GM21381 (cell line): Measurements from ENCODE around the gene HCRTR2.
"Not testable (repeated sequence)": the region's sequence is repeated elsewhere in the genome, so short reads cannot be mapped to it uniquely, and the experiment has no call there.

Experiments
- ATAC-seq: cut with Tn5 transposase; IDR thresholded peaks from one replicate; pipeline ENCODE4 v1.9.1; 2021; ENCODE audit warnings: mild to moderate bottlenecking, moderate library complexity; ENCODE audit not compliant: unreplicated experiment

Gene HCRTR2

DNA sequence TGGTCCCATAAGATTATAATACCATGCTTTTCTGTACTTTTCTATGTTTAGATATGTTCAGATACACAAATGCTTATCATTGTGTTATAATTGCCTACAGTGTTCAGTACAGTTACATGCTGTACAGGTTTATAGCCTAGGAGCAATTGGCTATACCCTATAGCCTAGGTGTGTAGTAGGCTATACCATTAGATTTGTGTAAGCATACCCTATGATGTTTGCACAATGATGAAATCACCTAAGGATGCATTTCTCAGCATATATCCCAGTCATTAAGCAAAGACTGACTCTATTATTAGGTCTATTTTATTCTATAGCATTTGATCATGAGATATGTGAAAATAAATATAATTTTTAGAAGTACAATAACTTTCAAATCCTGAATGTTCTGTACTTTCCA lies 36.6 kb downstream of the HCRTR2 start:
- no peak for ATAC-seq

DNA sequence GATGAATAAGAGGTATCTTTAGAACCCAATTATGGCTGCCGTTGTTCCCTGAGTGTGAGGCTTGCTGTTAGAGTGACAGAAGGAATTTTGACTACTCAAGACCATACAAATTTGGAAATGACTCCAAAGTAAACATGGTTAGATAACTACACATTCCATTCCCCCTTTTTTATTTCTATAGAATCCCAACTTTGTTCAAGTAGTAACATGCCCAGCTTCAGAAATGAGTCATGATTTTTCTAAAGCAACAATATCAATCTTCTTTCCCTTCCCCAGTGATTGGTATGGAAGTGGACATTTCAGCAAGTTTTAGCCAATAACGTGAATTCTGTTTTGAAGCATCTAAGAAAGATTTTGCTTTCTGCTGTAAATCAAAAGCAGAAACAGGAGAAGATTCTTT lies 37.8 kb downstream of the HCRTR2 start:
- no peak for ATAC-seq

DNA sequence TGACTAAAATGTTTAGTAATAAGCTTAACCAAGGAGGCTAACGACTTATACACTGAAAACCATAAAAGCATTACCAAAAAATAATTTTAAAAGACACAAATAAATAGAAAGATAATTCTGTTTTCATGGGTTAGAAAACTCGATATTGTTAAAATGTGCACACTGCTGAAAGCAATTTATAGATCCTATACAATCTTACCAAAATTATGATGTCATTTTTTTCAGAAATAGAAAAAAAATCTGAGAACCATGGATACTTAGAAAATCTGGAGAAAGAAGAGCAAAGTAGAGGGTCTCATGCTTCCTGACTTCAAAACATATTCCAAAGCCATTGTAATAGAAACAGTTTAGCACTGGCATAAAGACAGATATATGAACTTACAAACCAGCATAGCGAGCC lies 46.6 kb downstream of the HCRTR2 start:
- no peak for ATAC-seq

DNA sequence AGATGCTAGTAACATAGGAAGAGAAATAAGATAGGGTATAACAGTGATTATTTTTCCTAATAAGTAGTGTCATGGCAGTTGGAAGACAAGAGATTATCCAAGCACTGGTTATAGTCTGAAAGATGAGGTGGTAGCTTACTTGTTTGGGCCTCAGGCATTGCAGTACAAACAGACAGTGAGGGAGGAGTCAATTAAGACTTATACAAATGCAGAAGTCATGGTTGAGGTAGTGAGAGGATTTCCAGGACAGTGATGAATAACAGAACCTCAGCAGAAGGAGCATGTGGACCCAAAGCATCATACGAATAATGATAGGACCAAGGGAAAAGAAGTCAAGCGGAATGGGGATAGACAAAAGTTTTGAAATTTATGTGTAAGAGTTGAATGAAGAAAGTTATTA lies 53.5 kb downstream of the HCRTR2 start:
- ATAC-seq = no peak

DNA sequence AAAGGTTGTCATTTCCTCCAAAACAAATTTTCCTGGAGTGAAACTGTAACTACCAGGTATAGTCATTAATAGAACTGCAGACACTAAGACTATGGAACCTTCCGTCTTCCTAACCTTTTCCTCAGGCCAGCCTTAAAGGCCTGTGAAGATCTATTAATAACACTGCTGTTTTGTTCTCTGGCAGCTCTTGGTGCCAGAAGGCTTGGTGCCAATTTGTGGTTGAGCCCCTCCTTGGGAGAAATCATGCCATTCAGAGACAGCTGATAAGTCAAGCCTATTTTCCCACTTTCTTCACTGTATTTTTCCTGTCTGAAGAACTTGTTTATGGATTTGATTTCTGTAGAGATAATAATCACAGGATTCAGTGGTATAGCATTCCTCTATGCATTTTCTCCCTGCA lies 64.8 kb downstream of the HCRTR2 start:
- no peak for ATAC-seq

DNA sequence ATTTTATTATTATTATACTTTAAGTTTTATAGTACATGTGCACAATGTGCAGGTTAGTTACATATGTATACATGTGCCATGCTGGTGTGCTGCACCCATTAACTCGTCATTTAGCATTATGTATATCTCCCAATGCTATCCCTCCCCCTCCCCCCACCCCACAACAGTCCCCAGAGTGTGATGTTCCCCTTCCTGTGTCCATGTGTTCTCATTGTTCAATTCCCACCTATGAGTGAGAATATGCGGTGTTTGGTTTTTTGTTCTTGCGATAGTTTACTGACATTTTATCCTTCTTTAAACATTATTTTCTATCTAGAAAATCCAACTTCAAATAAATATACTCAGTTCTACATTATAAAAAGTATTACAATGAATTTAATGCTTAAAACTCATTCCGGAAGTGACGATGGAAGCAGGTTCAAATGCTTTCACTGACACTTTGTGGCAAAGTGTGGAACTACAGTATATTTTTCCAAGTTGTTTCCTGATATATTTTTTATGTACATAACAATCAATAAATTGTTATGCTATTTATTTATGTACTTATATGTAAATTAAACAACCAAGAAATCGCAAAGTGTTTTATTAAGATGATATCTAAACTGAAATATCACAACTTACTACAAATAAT lies 66.8 kb downstream of the HCRTR2 start:
- not testable (repeated sequence) for ATAC-seq

DNA sequence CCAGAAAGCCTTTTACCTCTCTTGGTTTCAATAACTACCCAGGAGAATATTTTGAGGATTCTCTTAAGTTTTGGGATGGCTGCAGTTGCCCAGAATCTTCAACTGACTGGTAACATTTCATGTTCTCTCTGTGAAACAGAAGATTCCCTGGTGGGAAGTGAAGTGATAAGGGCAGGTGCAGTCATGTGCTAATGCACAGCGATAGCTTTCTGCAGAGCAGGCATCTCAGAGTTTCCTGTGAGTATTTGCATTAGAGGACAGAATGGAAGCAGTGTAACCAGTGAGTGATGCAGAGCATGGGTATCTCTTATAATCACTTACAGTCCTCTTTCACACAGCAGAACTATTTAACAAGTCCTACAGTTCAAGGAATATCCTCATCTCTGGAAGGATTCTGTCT lies 76.1 kb downstream of the HCRTR2 start:
- ATAC-seq = no peak

DNA sequence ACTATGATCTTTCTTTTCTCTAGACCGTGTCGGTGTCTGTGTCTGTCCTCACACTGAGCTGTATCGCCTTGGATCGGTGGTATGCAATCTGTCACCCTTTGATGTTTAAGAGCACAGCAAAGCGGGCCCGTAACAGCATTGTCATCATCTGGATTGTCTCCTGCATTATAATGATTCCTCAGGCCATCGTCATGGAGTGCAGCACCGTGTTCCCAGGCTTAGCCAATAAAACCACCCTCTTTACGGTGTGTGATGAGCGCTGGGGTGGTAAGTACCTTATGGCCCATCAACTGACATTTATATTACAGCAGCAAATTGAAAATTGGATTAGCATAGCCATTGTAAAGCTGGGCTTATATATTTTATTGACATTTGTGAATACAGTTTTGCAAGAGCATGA lies 80.8 kb downstream of the HCRTR2 start:
- ATAC-seq = no peak

DNA sequence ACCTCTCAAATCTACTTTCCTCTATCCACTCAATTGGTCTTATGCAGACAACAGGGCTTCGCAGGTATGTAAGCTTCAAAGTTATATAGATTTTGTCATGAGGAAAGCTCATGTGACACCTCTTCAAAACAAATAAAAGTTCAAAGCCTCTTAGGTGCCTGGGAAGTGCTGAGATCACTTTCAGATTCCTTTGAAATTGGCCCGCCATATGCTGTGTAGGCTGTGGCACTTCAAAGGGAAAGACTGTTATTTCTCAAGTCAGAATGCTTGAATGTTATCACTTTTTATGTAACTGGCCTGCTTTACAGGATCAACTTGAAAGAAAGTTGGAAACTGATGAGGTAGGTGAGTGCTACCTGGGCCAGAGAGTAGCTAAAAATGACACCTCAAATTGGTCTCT lies 85.9 kb downstream of the HCRTR2 start:
- ATAC-seq = no peak

DNA sequence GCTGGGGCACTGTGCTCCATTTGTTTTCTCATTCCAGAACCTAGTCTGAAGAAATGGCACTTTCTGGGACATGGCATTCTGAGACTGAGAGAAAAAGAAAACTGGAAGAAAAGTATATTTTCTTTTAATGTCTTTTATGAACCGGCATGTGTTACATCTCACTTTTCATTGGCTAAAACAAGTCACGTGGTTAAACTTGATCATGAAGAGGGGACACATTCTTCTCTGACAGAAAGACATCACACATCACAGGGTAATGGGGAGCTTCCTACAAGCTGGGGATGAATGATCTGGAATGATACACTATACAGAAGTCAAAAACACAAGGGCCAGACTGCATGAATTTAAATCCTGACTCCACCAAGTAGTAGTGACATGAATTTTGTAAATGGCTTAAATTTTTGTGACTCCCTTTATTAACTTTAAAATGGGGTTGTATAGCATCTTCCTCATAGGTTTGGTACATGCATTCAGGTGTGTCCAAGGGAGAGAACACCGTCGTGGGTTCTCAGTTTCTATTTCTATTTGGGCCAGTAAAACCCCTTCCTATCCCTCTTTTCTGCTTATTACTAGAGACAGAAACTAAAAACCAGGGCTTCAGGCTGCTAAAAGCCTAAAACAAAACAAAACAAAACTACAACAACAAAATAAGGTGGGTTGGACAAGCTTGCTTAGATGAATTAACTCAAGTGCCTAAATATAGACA lies 91.2 kb downstream of the HCRTR2 start:
- no peak for ATAC-seq

DNA sequence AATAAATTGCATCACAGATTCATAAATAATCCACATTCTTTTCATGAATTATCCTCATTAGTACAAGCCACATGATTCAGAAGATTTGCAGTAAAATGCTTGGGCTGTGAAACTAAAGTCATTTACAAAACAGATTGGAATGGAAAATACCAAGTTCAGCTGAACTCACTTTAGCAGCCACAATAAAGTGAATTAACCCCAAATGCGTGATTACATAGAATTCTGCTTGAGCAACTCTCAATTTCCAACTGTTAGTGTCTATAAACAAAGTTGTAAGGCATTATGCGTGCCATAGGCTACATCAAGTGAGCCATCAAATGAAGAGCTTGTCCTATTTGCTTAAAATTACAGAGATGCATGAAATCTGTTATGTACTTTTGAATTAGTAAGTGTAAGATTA lies 92.6 kb downstream of the HCRTR2 start:
- no peak for ATAC-seq

DNA sequence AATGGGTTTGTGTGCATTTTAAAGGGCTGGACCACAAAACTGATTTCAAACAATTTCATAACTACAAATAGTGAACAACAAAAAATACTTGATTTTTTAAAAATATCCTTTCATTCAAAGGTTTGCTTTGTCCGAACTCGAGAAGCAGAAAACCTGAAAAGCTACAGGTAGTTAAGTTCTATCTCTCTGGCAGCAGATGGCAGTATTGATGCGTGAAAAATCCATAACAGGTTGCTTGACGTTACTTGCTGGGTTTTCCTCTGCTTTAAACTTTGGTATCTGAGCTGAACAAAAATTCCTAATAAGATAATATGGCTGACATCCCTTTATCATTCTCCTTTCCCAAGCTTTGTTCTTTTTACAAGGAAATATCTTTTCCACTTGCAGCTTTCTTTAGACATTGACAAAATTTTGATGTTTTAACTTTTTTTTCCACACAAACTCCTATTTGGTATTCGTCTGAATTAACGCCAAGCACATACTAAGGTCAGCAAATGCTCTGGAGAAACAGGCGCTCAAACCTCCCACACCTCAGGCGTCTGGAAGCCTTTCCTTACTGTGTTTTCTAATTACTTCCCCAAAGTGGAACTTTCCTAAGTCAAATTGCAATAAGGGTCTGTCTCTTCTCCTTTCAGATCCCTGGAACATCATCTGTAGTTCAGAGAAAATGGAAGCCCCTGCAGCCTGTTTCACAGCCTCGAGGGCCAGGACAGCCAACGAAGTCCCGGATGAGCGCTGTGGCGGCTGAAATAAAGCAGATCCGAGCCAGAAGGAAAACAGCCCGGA lies 102.6 kb downstream of the HCRTR2 start:
- ATAC-seq = no peak

DNA sequence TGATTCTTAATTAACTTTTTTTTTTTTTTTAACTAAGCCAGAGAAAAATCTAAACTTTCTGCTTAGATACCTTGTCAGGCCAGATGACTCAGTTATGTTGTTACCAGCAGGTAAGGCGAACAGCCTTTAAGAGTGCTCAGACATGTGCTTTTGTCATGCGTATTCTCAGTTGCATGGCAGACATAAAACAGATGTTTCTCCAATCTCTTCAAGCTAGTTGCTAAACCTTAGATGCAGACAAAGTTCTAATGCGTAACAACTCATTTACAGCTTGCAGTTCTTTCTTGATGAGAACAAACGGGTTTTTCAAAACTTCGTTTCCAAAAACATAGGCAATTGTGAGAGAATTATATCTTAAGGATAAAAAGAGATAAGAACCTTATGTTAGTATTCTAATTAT lies 103.3 kb downstream of the HCRTR2 start:
- no peak for ATAC-seq

DNA sequence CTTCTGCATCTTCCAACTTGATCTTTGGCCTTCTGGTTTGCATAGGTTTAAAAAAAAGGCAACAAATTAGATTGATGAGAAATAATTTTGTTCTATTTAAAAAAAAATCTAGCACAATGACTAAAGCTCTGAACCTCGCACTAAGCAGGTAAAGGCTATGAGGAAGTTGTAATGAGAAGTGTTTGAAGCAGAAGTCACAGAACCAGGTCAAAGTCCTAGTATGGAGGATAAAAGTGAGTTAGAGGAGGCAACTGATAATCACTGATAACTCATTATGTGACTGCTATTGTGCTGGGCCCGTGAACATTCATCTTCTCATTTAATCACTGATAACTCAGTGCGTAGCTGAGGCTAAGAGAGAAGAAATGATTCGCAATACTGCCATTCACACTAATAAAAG lies 106.9 kb downstream of the HCRTR2 start:
- no peak for ATAC-seq

DNA sequence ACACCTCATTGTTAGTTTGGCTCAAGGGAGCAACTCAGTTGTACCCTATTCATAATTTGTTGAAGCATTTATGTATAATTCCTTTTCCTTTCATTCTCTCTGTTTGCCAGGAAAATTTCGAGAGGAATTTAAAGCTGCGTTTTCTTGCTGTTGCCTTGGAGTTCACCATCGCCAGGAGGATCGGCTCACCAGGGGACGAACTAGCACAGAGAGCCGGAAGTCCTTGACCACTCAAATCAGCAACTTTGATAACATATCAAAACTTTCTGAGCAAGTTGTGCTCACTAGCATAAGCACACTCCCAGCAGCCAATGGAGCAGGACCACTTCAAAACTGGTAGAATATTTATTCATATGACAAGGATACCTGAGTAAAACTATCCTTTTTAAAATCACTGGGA lies 107.8 kb downstream of the HCRTR2 start:
- ATAC-seq = no peak

DNA sequence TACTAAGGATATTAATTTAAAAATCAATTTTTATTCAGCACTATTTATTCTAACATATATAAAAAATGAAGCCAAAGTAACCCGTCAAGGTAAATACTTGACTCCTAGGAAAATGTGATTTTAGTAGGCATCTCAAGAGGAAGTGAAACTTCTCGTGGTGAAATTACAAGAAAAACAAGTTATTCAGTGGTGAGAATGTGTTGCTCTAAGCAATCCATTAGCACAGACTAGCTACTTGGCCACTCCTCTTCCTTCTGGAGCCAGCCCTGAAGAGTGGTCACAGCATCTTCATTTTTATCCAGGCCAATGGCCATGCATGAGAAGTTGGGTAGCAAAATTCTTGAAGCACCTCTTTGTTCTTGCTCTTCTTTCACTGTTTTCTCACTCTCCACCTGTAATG lies 112.5 kb downstream of the HCRTR2 start:
- ATAC-seq = no peak

DNA sequence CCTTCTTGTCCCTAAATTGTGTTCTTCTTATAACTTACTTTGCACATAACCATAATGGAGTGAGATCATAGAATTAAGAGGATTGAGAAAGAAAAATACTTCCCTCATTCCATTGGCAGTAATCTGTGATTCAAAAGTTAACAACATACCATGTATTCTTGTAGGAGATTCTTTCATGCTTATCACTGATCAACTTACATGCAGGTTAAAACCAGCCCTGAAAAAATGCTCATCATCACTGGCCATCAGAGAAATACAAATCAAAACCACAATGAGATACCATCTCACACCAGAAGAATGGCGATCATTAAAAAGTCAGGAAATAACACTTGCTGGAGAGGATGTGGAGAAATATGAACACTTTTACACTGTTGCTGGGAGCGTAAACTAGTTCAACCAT lies 116.4 kb downstream of the HCRTR2 start:
- no peak for ATAC-seq

DNA sequence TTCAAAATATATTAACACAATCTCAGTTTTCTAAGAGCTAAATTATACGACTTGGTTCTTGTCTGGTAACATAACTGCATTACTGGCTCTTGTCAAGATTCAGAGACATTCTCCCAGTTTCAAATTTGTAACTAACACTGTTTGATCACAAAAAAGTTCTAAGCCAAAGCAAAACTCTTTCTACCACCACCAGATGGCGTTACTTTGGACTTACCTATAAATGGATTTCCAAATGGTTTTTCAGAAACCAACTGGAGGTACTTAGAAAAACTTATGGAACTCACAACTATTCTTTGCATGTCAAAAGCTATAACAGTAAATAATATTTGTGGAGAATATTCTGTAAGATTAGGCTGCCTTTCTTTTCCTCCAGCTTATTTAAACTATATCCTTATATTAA lies 118.8 kb downstream of the HCRTR2 start:
- no peak for ATAC-seq

DNA sequence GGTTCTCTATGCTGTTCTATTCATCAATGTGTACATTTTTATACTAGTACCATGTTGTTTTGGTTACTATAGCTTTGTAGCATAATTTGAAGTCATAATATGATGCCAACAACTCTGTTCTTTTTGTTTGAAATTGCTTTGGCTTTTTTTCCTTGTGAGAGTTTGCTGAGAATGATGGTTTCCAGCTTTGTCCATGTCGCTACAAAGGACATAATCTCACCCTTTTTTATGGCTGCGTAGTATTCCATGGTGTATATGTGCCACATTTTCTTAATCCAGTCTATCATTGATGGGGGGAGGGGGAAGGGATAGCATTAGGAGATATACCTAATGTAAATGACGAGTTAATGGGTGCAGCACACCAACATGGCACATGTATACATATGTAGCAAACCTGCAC lies 122.9 kb downstream of the HCRTR2 start:
- ATAC-seq = not testable (repeated sequence)

DNA sequence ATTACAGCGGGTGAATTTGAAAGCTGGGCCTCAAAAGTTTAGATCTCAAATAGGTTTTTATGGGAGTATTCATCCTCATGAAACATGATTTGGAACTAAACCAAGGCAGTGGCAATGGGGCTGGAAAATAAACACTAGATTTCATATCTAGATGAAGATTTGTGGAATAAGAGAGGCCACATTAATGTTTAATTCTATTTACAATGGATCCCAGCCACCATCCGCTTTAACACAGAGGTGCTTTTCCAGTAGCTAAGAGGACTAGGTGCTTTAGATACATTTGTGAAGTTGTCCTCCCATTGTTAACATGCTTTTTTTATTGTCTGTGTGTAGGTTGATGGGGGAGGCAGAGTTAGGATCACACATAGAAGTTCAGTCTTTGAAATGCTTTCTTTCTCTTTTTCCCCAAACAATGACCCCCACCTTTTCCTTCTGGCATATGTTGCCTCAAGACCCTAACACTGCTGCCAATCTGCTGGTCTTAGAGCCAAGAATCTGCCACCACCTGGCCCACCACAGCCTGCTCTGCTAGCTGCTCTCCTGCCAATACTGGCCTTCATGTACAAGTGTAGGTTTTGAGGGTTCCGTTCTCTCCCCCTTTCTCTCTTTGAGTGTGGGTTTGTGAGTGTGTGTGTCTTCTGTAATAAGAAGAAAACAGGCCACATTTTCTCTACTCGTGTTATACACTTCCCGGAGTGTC lies 125.1 kb downstream of the HCRTR2 start:
- no peak for ATAC-seq

DNA sequence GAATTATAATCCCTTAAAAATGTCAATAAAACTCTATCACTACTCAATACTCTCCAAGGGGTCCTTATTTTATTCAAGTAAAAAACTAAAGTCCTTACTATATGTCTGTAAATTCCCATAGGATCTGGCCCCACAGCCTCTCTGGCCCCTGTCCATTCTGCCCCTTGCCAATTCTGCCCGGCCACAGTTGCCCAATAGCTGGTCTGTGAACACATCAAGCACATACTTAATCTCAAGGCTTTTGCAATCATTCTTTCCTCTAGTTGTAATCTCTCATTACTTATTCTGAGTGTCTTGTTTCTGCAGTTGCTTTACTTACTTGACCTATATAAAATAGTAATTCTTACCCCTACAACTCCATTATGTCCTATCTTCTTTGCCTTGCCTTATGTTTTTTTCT lies 130.4 kb downstream of the HCRTR2 start:
- ATAC-seq = no peak
